Adipocyte (in vitro differentiated cells): ENCODE measurements around the gene DAZAP1.

ENCODE experiments used
- DNase-seq: peaks from one replicate; pipeline ENCODE4 v3.0.0-alpha.2; 2015; ENCODE audit warnings: low read depth
- H3K27me3 ChIP-seq: replicated peaks from 2 replicates; pipeline ENCODE4 v1.7.0; 2013; ENCODE audit warnings: mild to moderate bottlenecking, low read length, moderate library complexity; ENCODE audit not compliant: control insufficient read depth, insufficient read depth
- H3K36me3 ChIP-seq: 2 replicates; pipeline ENCODE4 v1.7.0; 2013; ENCODE audit warnings: low read length, mild to moderate bottlenecking, moderate library complexity; ENCODE audit not compliant: control insufficient read depth, insufficient read depth, severe bottlenecking
- H3K4me1 ChIP-seq: 2 replicates; pipeline ENCODE4 v1.7.0; 2013; ENCODE audit warnings: mild to moderate bottlenecking, low read length, moderate library complexity; ENCODE audit not compliant: control insufficient read depth, insufficient read depth
- H3K4me3 ChIP-seq: 2 replicates; pipeline ENCODE4 v1.7.0; 2013; ENCODE audit warnings: mild to moderate bottlenecking, low read length, moderate library complexity
- H3K9ac ChIP-seq: 2 replicates; pipeline ENCODE4 v1.7.0; 2013; ENCODE audit warnings: mild to moderate bottlenecking, low read length, moderate library complexity
- H3K9me3 ChIP-seq: 2 replicates; pipeline ENCODE4 v1.7.0; 2013; ENCODE audit warnings: mild to moderate bottlenecking, low read length, moderate library complexity; ENCODE audit not compliant: control insufficient read depth

DAZAP1 gene

GRCh38 chr19:1460033-1460995, 52.9 kb downstream of the DAZAP1 start:
- Histone ChIP-seq H3K36me3 (peaks cover 6% of the 10 kb centered on the region), H3K9ac (no peak overlapping the region), H3K27me3 (peaks cover 5% of the 10 kb centered on the region), H3K4me3 (no peak overlapping the region), H3K4me1 (no peaks in the 10 kb centered on the region), H3K9me3 (no peaks in the 10 kb centered on the region)
- DNase-seq: no peak

GRCh38 chr19:1461862-1462261, 54.5 kb downstream of the DAZAP1 start:
- no peak for DNase-seq
- Histone ChIP-seq H3K27me3 (peaks cover 5% of the 10 kb centered on the region), H3K9me3 (no peaks in the 10 kb centered on the region), H3K36me3 (peaks cover 6% of the 10 kb centered on the region), H3K4me1 (no peaks in the 10 kb centered on the region), H3K9ac (no peak overlapping the region), H3K4me3 (no peak overlapping the region)

- H3K9me3 ChIP-seq: no peaks in the 10 kb centered on the region
- peaks cover 4% of the 10 kb centered on the region for H3K27me3 ChIP-seq
- H3K9ac ChIP-seq: no peak overlapping the region
- peaks cover 6% of the 10 kb centered on the region for H3K36me3 ChIP-seq
- H3K4me1 ChIP-seq: peaks cover 6% of the 10 kb centered on the region
- H3K4me3 ChIP-seq: no peak overlapping the region
- no peak for DNase-seq
These were observed 58.0 kb downstream of the DAZAP1 start for GRCh38 chr19:1465191-1466016.

- Histone ChIP-seq H3K27me3 (peaks cover 4% of the 10 kb centered on the region), H3K4me3 (no peak overlapping the region), H3K4me1 (peaks cover 10% of the 10 kb centered on the region), H3K9me3 (no peaks in the 10 kb centered on the region), H3K36me3 (peaks cover 3% of the 10 kb centered on the region), H3K9ac (no peak overlapping the region)
- DNase-seq: no peak
These were observed 58.7 kb downstream of the DAZAP1 start for GRCh38 chr19:1466018-1466460.

GRCh38 chr19:1466461-1467214, 59.3 kb downstream of the DAZAP1 start:
- Histone ChIP-seq H3K4me1 (peaks cover 12% of the 10 kb centered on the region), H3K9me3 (no peaks in the 10 kb centered on the region), H3K4me3 (no peak overlapping the region), H3K36me3 (no peaks in the 10 kb centered on the region), H3K9ac (no peak overlapping the region), H3K27me3 (peaks cover 6% of the 10 kb centered on the region)
- no peak for DNase-seq

GRCh38 chr19:1467215-1467489, 59.8 kb downstream of the DAZAP1 start:
- H3K9ac ChIP-seq: no peak overlapping the region
- no peaks in the 10 kb centered on the region for H3K36me3 ChIP-seq
- no peaks in the 10 kb centered on the region for H3K9me3 ChIP-seq
- no peak for DNase-seq
- peaks cover 12% of the 10 kb centered on the region for H3K4me1 ChIP-seq
- H3K4me3 ChIP-seq: no peak overlapping the region
- peaks cover 11% of the 10 kb centered on the region for H3K27me3 ChIP-seq

GRCh38 chr19:1467490-1468273, 60.3 kb downstream of the DAZAP1 start:
- no peak overlapping the region for H3K9ac ChIP-seq
- peaks cover 12% of the 10 kb centered on the region for H3K4me1 ChIP-seq
- H3K36me3 ChIP-seq: no peaks in the 10 kb centered on the region
- no peak overlapping the region for H3K4me3 ChIP-seq
- no peaks in the 10 kb centered on the region for H3K9me3 ChIP-seq
- no peak for DNase-seq
- H3K27me3 ChIP-seq: peaks cover 13% of the 10 kb centered on the region

- no peak for DNase-seq
- H3K4me1 ChIP-seq: peaks cover 12% of the 10 kb centered on the region
- H3K36me3 ChIP-seq: no peaks in the 10 kb centered on the region
These were observed 61.0 kb downstream of the DAZAP1 start for GRCh38 chr19:1468274-1468820.

GRCh38 chr19:1468821-1469254, 61.5 kb downstream of the DAZAP1 start:
- peaks cover 12% of the 10 kb centered on the region for H3K4me1 ChIP-seq
- no peaks in the 10 kb centered on the region for H3K9me3 ChIP-seq
- no peak for DNase-seq
- no peak overlapping the region for H3K4me3 ChIP-seq
- peaks cover 13% of the 10 kb centered on the region for H3K27me3 ChIP-seq
- H3K36me3 ChIP-seq: no peaks in the 10 kb centered on the region
- H3K9ac ChIP-seq: no peak overlapping the region

More at GRCh38 chr19:1468274-1468820, 61.0 kb downstream of the DAZAP1 start:
- Histone ChIP-seq H3K4me3 (no peak overlapping the region), H3K9me3 (no peaks in the 10 kb centered on the region), H3K27me3 (peaks cover 13% of the 10 kb centered on the region), H3K9ac (no peak overlapping the region)
